Effector memory CD4-positive, alpha-beta T cell (primary cell): ENCODE data around the gene PCCA.

Source experiments
- DNase-seq, 3 donors: peaks; one replicate each; pipeline ENCODE4 v3.0.0-alpha.2; 2020
- H3K27ac ChIP-seq: 2 replicates; pipeline ENCODE4 v1.7.0; 2013; ENCODE audit warnings: mild to moderate bottlenecking, low read length, moderate library complexity; ENCODE audit not compliant: insufficient read depth, poor library complexity, severe bottlenecking
- H3K27me3 ChIP-seq: replicated peaks from 2 replicates; pipeline ENCODE4 v1.7.0; 2013; ENCODE audit warnings: mild to moderate bottlenecking, low read length; ENCODE audit not compliant: insufficient read depth, control insufficient read depth, poor library complexity, severe bottlenecking
- H3K36me3 ChIP-seq: 2 replicates; pipeline ENCODE4 v1.7.0; 2013; ENCODE audit warnings: mild to moderate bottlenecking, low read length, moderate library complexity; ENCODE audit not compliant: control insufficient read depth, insufficient read depth
- H3K4me1 ChIP-seq: 2 replicates; pipeline ENCODE4 v1.7.0; 2013; ENCODE audit warnings: low read length, mild to moderate bottlenecking; ENCODE audit not compliant: control insufficient read depth, insufficient read depth, poor library complexity, severe bottlenecking
- H3K4me3 ChIP-seq: 2 replicates; pipeline ENCODE4 v1.7.0; 2013; ENCODE audit warnings: low read length, low read depth, mild to moderate bottlenecking; ENCODE audit not compliant: insufficient read depth, poor library complexity, severe bottlenecking
- H3K9me3 ChIP-seq: 2 replicates; pipeline ENCODE4 v1.7.0; 2013; ENCODE audit warnings: mild to moderate bottlenecking, low read length, moderate library complexity; ENCODE audit not compliant: control insufficient read depth

The PCCA gene

DNA sequence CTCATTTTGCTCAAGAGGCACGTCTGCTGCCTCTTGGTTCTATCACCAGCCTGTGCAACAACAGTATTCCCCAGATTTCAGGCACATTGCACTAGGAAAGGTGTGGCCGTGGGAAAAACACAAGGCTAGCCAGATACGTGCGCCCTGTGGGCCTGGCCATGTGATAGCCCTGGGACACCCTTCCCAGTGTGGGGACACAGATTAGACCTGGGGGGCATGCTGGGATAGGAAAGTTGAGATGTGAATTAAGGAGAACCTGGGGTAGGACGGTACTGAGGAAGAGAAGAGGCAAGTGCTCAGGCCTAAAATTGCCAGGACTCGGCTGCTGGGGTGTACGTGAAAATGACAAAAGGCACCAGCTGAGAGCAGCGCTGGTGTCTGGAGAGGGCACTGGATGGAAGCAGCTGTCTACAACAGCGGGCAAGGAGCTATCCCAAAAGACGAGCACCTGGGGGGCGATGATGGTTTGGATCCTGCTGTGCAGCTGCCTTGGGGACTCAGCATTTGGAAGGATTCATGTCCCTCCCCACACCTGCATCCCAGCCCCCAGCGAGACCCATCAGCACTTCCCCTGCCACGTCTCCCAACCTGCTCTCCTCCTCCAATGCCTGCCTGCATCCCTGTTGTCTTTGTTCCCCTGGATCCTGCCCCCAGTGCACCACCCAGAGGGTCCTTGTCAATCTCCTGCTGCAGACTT is 445.4 kb downstream of the PCCA start:
- DNase-seq, result no peak
- Histone ChIP-seq H3K27ac (no peak overlapping the region), H3K4me1 (peaks cover 9% of the 10 kb centered on the region)

DNA sequence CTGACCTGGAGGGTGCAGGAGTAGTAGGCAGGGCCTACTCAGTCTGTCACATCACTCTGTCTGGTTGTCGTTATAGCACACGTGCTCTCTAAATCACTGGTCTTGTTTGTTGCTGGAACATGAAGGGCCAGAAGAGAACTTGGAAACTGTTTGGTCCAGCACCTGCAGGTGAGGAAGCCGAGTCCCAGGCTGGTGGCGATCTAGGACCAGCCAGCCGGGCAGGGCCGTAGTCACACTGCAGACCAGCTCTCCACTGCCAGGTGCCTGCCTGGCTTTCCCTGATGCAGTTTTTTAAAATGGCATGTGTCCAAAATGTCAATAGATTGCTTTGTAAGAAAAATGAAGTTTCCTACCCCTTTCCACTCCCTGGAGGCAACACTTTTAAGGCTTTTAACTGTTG is 446.0 kb downstream of the PCCA start:
- no peak for DNase-seq
- H3K4me1 ChIP-seq, result peaks cover 9% of the 10 kb centered on the region
- H3K27me3 ChIP-seq, result no peaks in the 10 kb centered on the region
- no peaks in the 10 kb centered on the region for H3K36me3 ChIP-seq
- no peak overlapping the region for H3K4me3 ChIP-seq
- H3K9me3 ChIP-seq, result no peaks in the 10 kb centered on the region
- no peak overlapping the region for H3K27ac ChIP-seq

More for the DNA sequence above, 445.4 kb downstream of the PCCA start:
- H3K27me3 ChIP-seq, result no peaks in the 10 kb centered on the region
- H3K36me3 ChIP-seq, result no peaks in the 10 kb centered on the region
- no peaks in the 10 kb centered on the region for H3K9me3 ChIP-seq
- no peak overlapping the region for H3K4me3 ChIP-seq

DNA sequence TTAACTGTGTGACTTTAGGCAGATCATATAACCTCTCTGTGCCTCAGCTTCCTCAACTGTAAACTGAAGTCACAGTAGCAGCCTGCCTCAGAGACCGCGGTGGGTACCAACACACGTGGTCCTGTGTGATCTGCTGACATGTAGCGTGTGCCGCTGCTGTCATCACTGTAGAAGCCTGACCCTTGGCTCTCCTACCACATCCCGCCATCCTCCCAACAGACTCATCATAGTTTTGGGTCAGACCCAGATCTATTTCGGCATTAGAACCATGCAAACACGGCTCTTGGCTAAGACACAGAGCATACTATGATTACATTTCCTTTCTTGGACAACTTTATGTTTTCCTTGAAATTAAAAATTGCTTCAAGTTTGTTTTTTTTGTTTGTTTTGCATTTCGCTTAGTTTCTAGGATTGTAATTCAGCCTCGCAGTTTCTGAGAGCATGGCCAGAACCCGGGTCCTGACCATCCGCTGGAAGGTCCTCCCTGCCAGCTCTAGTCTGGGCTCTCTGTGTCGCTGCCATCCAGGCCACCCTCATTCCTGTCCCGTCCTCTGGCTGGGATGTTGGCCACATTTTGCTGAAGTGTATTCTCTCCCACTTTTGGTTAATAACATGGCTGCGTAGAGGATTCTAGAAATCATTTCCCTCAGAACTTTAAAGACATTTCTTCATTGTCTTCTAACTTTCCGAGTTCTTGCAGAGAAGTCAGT is 446.7 kb downstream of the PCCA start:
- H3K9me3 ChIP-seq, result no peaks in the 10 kb centered on the region
- no peaks in the 10 kb centered on the region for H3K36me3 ChIP-seq
- peaks cover 9% of the 10 kb centered on the region for H3K4me1 ChIP-seq
- H3K27me3 ChIP-seq, result no peaks in the 10 kb centered on the region
- H3K27ac ChIP-seq, result no peak overlapping the region
- H3K4me3 ChIP-seq, result no peak overlapping the region
- no peak for DNase-seq

DNA sequence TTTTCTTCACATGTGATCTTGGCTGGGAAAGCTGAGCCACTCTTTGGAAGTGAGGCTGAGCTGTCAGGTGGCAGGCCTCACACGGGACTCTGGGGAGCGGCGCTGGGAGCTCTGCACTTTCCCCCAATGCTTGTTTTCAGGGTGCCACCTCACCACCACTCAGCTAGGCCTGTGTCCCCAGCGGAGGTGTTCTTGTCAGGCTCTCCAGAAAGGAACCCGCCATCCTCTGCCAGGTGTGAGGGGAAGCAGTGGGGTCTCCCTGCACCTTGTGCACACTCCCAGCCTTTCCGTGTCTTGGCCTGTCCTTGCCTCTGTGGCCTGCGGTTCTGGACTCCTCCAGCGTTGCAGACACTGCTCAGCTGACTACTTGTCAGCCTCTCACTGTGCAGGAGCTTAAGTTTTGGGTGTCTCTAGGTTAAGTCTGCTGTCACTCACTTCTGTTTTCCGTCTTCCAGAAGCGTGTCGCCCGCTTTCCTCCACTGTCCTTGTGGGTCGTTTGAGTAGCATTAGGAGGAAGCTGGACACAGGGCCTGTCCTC is 447.8 kb downstream of the PCCA start:
- Histone ChIP-seq H3K36me3 (no peaks in the 10 kb centered on the region), H3K4me1 (peaks cover 9% of the 10 kb centered on the region), H3K27me3 (no peaks in the 10 kb centered on the region), H3K9me3 (no peaks in the 10 kb centered on the region), H3K4me3 (no peak overlapping the region), H3K27ac (no peak overlapping the region)
- no peak for DNase-seq

DNA sequence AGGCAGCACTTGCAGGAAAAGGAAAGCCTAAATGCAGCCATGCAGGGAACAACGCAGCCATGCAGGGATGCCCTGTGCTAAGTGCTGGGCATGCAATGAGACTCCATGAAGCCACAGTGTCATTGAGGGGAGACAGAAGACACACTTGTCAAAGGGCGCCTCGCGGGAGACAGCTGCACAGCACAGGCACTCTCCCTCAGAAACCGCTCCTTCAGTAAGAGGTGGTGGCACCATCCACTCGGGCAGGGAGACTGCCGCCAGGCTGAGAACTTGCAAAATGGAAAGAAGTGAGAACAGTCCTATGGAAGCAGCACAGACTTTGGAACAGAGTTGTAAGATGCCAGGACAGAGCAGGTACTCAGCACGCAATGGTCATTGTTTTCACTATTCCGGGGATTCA is 448.6 kb downstream of the PCCA start:
- Histone ChIP-seq H3K9me3 (no peaks in the 10 kb centered on the region), H3K4me1 (peaks cover 9% of the 10 kb centered on the region), H3K27ac (no peak overlapping the region), H3K27me3 (no peaks in the 10 kb centered on the region), H3K4me3 (no peak overlapping the region), H3K36me3 (no peaks in the 10 kb centered on the region)
- no peak for DNase-seq

DNA sequence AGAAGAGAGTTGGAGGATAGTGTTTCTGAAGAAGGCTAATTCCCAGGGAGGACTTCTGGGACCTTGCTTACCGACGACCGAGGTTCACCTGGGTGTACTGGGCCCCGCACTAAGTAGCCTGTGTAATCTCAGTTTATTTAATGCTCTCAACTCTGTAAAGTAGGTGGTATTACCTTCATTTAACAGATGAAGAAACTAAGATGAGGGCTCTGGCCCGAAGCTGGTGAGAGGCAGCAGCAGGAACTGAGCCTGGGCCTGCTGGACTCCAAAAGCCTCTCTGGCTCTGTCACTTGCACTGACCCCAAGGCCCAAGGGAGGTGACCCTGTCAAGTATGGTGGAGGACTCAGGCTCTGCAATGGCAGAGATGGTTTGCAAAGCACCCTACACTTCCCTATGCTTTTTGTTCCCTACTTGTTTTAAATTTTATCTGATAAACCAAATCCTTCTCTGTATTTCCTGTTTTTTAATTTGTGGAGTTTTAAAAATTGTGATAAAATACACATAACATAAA is 449.1 kb downstream of the PCCA start:
- no peak for DNase-seq
- H3K36me3 ChIP-seq, result no peaks in the 10 kb centered on the region
- H3K4me3 ChIP-seq, result no peak overlapping the region
- H3K27ac ChIP-seq, result no peak overlapping the region
- H3K4me1 ChIP-seq, result peaks cover 9% of the 10 kb centered on the region
- no peaks in the 10 kb centered on the region for H3K27me3 ChIP-seq
- H3K9me3 ChIP-seq, result no peaks in the 10 kb centered on the region

DNA sequence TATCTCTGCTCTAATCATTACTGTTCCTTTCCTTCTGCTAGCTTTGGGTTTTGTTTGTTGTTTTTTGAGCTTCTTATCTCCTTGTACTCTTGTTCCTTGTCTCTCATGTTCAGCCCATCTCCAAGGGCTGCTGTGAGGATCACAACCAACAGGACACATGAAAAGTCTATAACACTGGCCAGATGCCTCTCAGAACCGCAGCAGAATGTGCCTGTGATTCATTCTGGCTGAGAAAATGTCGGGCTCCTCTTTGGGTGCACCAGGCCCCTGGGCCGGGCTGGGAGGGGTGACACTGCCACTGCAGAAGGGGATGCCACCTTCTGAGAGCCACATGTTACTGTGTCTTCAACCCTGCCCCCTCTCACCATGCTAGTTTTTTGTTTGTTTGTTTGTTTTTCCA is 451.7 kb downstream of the PCCA start:
- peaks cover 9% of the 10 kb centered on the region for H3K4me1 ChIP-seq
- no peak overlapping the region for H3K4me3 ChIP-seq

DNA sequence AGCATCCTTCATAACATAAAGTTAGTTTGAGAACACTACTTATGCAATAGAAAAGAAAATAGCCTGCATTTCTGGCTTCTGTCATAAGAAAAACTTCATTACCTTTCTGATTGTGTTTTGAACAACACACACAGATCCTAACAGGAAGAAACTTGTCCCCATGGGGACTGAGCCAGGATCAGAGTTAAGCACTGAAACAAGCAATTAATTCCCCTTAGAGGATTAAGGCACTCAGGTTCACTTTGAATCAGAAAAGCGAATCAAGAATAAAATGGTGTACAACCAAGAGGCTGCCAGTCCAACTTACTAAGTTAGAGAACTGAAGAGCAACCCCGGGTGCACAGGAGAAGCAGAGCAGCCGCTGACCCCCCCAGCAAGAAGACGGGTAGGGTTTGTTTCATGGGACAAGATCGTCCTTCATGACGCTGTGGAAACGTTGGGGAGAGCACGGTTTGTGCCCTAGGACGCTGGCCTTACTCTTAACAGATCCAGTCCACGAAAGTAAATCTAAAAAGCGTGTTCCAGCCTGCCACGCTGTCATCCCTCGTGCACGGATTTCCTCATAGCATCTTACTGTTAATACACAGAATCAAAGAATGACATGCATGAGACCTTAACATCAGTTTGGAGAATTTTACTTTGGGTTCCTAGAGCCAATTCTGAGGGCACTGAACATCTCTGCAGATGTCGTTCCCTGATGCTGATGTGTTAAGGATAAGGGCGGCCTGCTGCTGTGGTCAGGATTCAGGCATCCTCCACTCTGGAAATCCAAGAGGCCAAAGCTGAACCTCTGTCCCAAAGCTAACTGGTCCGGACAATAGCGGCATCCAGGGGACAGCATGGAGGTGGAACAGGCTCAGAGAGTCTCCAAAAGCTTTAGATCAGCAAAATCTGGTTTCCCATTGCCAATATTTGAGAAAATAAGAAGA is 453.3 kb downstream of the PCCA start:
- Histone ChIP-seq H3K36me3 (no peaks in the 10 kb centered on the region), H3K4me1 (peaks cover 9% of the 10 kb centered on the region), H3K27me3 (no peaks in the 10 kb centered on the region), H3K4me3 (no peak overlapping the region), H3K9me3 (no peaks in the 10 kb centered on the region), H3K27ac (no peak overlapping the region)
- no peak for DNase-seq

More for the DNA sequence above, 451.7 kb downstream of the PCCA start:
- no peaks in the 10 kb centered on the region for H3K36me3 ChIP-seq
- no peak for DNase-seq
- H3K27ac ChIP-seq, result no peak overlapping the region
- no peaks in the 10 kb centered on the region for H3K27me3 ChIP-seq
- H3K9me3 ChIP-seq, result no peaks in the 10 kb centered on the region

DNA sequence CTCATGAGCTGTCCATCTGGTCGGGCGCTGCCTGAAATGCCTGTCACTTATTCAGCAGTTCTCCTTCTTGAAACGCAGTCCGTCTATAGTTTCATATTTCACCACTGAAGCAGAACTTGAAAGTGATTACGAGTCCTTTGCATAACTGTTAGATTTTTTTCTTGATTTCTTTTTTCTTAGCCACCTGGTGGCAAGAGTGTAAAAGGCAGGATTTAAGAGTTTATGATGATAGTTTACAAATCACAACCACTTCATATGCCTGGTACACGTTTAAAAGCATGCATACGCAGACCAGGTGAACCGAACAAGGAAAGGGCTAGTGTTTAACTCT is 453.9 kb downstream of the PCCA start:
- no peaks in the 10 kb centered on the region for H3K9me3 ChIP-seq
- DNase-seq, result no peak
- H3K27me3 ChIP-seq, result no peaks in the 10 kb centered on the region
- peaks cover 3% of the 10 kb centered on the region for H3K4me1 ChIP-seq
- H3K36me3 ChIP-seq, result no peaks in the 10 kb centered on the region
- H3K4me3 ChIP-seq, result no peak overlapping the region
- no peak overlapping the region for H3K27ac ChIP-seq
